NCI-H226 (cell line): ENCODE measurements around the gene STK32B.
"Not testable (repeated sequence)": the region's sequence is repeated elsewhere in the genome, so short reads cannot be mapped to it uniquely, and the experiment has no call there.

Source experiments
- DNase-seq: peaks from one replicate; pipeline ENCODE4 v3.0.0-alpha.2; 2015

Gene STK32B

GRCh38 chr4:5278213-5278612 is 226.9 kb downstream of the STK32B start:
- no peak for DNase-seq

GRCh38 chr4:5280069-5280468 is 228.8 kb downstream of the STK32B start:
- DNase-seq = not testable (repeated sequence)

GRCh38 chr4:5280828-5281227 is 229.5 kb downstream of the STK32B start:
- no peak for DNase-seq

- DNase-seq = no peak
Observed at GRCh38 chr4:5283837-5284236, 232.6 kb downstream of the STK32B start.

- DNase-seq = no peak
Observed at GRCh38 chr4:5284517-5284916, 233.2 kb downstream of the STK32B start.

GRCh38 chr4:5292101-5292500 is 240.8 kb downstream of the STK32B start:
- DNase-seq = no peak

- DNase-seq = not testable (repeated sequence)
Observed at GRCh38 chr4:5298000-5298787, 246.9 kb downstream of the STK32B start.

GRCh38 chr4:5300283-5300682 is 249.0 kb downstream of the STK32B start:
- no peak for DNase-seq

- DNase-seq = no peak
Observed at GRCh38 chr4:5307928-5308327, 256.6 kb downstream of the STK32B start.

GRCh38 chr4:5322321-5322720 is 271.0 kb downstream of the STK32B start:
- no peak for DNase-seq

GRCh38 chr4:5330339-5330989 is 279.2 kb downstream of the STK32B start:
- DNase-seq = no peak

GRCh38 chr4:5337731-5338130 is 286.5 kb downstream of the STK32B start:
- no peak for DNase-seq

GRCh38 chr4:5338531-5338930 is 287.3 kb downstream of the STK32B start:
- no peak for DNase-seq

- no peak for DNase-seq
Observed at GRCh38 chr4:5340991-5341451, 289.7 kb downstream of the STK32B start.

GRCh38 chr4:5341526-5341925 is 290.2 kb downstream of the STK32B start:
- no peak for DNase-seq

GRCh38 chr4:5355846-5356245 is 304.6 kb downstream of the STK32B start:
- DNase-seq = no peak

- no peak for DNase-seq
Observed at GRCh38 chr4:5357870-5358269, 306.6 kb downstream of the STK32B start.

GRCh38 chr4:5361968-5362367 is 310.7 kb downstream of the STK32B start:
- DNase-seq = no peak

- DNase-seq = no peak
Observed at GRCh38 chr4:5364406-5364805, 313.1 kb downstream of the STK32B start.

GRCh38 chr4:5365071-5366008 is 314.1 kb downstream of the STK32B start:
- peak; percentile 88 for DNase-seq

GRCh38 chr4:5366009-5366386 is 314.7 kb downstream of the STK32B start:
- no peak for DNase-seq

- DNase-seq = peak; percentile 34
Observed at GRCh38 chr4:5366421-5366820, 315.1 kb downstream of the STK32B start.

- no peak for DNase-seq
Observed at GRCh38 chr4:5368426-5368825, 317.1 kb downstream of the STK32B start.
